Measurements from ENCODE around the gene ADNP. TPM values are rescaled to one million over a fixed set of nuclear protein-coding genes. Genes with fewer than 3 reads are reported as not detected.

The ADNP gene
- total RNA-seq, 1 experiment from 2014 or later, result 143 TPM

DNA sequence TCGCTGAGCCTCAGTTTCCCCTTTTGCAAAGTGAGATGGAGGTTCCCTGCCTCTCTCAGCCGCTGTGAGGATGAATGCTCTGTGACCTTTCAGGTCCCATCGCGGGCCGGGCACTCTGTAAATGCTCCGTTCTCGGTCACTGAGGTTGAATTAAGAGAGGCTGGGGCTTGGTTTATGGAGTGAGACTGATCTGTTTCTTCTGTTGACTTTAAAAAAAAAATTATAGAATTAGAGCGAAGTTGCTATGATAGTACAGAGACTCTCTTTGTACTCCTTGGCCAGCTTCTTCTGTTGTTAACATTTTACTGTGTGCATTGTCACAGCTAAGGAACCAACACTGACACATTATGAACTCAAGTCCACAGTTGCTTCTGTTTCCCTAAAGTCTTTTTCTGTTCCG, 64.4 kb downstream of the ADNP start:
- Histone ChIP-seq H4K8ac (replicated peaks; ENCODE audit: insufficient read length, low read depth, low read length) (no peak overlapping the region), H4K91ac (ENCODE audit: insufficient read length, low read depth, low read length) (no peak overlapping the region), H4K20me1 (ENCODE audit: control insufficient read depth, insufficient read depth, insufficient read length) (no peaks in the 10 kb centered on the region), H3K4me2 (ENCODE audit: insufficient read depth, insufficient read length, low read length) (no peak overlapping the region), H3K56ac (ENCODE audit: insufficient read length, low read depth, low read length) (no peak overlapping the region), H2BK5ac (ENCODE audit: insufficient read length, low read length) (no peak overlapping the region), H3K27me3 (ENCODE audit: insufficient read depth, low read length) (no peaks in the 10 kb centered on the region), H3K9me3 (ENCODE audit: control insufficient read depth, low read depth, low read length) (no peaks in the 10 kb centered on the region), H2AFZ (ENCODE audit: low read length) (no peak overlapping the region), H3K79me2 (ENCODE audit: insufficient read depth, low read length) (no peaks in the 10 kb centered on the region), H2BK120ac (ENCODE audit: low read depth, low read length, poor library complexity, severe bottlenecking) (no peak overlapping the region), H3K18ac (ENCODE audit: insufficient read length, low read depth, low read length) (no peak overlapping the region), H3K23ac (ENCODE audit: insufficient read length, low read depth, low read length) (no peak overlapping the region), H2BK12ac (ENCODE audit: insufficient read length, low read depth, low read length) (no peak overlapping the region), H3K14ac (ENCODE audit: insufficient read depth, low read length) (no peak overlapping the region), H3K4ac (ENCODE audit: low read depth, low read length) (no peak overlapping the region), H3K4me1 (ENCODE audit: insufficient read depth, low read length) (peaks cover 2% of the 10 kb centered on the region; the same call in 1 of the 2 replicates), H3K23me2 (ENCODE audit: insufficient read length, low read depth, low read length, poor library complexity, severe bottlenecking) (peaks cover 3% of the 10 kb centered on the region), H3K27ac (ENCODE audit: insufficient read length, low read depth, low read length) (no peak overlapping the region), H3T11ph (ENCODE audit: low read length) (no peak overlapping the region), H2AK5ac (ENCODE audit: insufficient read length, low read length) (no peak overlapping the region), H4K5ac (ENCODE audit: insufficient read length, low read depth, low read length) (no peak overlapping the region), H2BK20ac (ENCODE audit: low read depth, low read length, poor library complexity, severe bottlenecking) (no peak overlapping the region), H2BK15ac (ENCODE audit: low read depth, low read length) (no peak overlapping the region), H3K79me1 (ENCODE audit: insufficient read depth, low read depth, low read length, poor library complexity, severe bottlenecking) (no peaks in the 10 kb centered on the region), H3K9ac (ENCODE audit: extremely low read depth, insufficient read length, low read length) (no peak overlapping the region)
- no peaks in the 10 kb centered on the region for H3K9me3 Mint-ChIP-seq
- no peak for DNase-seq
- peaks cover 45 to 57% of the 10 kb centered on the region in 2 experiments for H3K4me1 Mint-ChIP-seq
- peak overlapping the region in 1 of 3 experiments; percentile 75; a peak in 1 of 7 replicates for H3K27ac Mint-ChIP-seq
- no CpG with 5 or more reads among the region's 9 CpGs for WGBS (ENCODE audit: extremely low coverage, insufficient read length, low lambda C conversion rate)
- H3K36me3 Mint-ChIP-seq (ENCODE audit: insufficient read depth in 1 of 3, low read depth in 3 of 3), result no peaks in the 10 kb centered on the region; a peak in 1 of 7 replicates
- no peak overlapping the region for H3K4me3 Mint-ChIP-seq
- TF ChIP-seq, protein P1, sequence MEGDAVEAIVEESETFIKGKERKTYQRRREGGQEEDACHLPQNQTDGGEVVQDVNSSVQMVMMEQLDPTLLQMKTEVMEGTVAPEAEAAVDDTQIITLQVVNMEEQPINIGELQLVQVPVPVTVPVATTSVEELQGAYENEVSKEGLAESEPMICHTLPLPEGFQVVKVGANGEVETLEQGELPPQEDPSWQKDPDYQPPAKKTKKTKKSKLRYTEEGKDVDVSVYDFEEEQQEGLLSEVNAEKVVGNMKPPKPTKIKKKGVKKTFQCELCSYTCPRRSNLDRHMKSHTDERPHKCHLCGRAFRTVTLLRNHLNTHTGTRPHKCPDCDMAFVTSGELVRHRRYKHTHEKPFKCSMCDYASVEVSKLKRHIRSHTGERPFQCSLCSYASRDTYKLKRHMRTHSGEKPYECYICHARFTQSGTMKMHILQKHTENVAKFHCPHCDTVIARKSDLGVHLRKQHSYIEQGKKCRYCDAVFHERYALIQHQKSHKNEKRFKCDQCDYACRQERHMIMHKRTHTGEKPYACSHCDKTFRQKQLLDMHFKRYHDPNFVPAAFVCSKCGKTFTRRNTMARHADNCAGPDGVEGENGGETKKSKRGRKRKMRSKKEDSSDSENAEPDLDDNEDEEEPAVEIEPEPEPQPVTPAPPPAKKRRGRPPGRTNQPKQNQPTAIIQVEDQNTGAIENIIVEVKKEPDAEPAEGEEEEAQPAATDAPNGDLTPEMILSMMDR (conservative IDR thresholded peaks at IDR 0.05), result no peak
- no peaks in the 10 kb centered on the region; the same call in 1 of the 2 replicates for H3K27me3 Mint-ChIP-seq (ENCODE audit: low read depth)
